Breast epithelium (tissue), 4 donors: ENCODE results near the gene PPP2R5D. TPM values are rescaled to one million over a fixed set of nuclear protein-coding genes. Genes with fewer than 3 reads are reported as not detected.
"Not testable (repeated sequence)": the region's sequence is repeated elsewhere in the genome, so short reads cannot be mapped to it uniquely, and the experiment has no call there.

ENCODE experiments used
- DNase-seq, 2 donors: peaks; one replicate each; pipeline ENCODE4 v3.0.0-alpha.2; 2019; ENCODE audit warnings: low spot score in 2 of 2
- H3K27ac ChIP-seq, 2 donors: fragments of 200-600 bp; sonication (generic) in 1 of 2; one replicate each; pipeline ENCODE4 v1.5.1; 2016 to 2019; ENCODE audit warnings: mild to moderate bottlenecking in 1 of 2
- H3K27me3 ChIP-seq, 2 donors: fragments of 200-600 bp; sonication (generic) in 1 of 2; one replicate each; pipeline versions ENCODE4 v1.5.1 to v1.6.0; 2017 to 2019; ENCODE audit warnings: control low read depth in 1 of 2, mild to moderate bottlenecking in 1 of 2
- H3K36me3 ChIP-seq: fragments of 200-600 bp; one replicate; pipeline ENCODE4 v1.5.1; 2019
- H3K4me1 ChIP-seq, 2 donors: fragments of 200-600 bp; sonication (generic); one replicate each; pipeline ENCODE4 v1.5.1; 2016 to 2019; ENCODE audit warnings: control low read depth in 1 of 2
- H3K4me3 ChIP-seq, 3 donors: fragments of 200-600 bp; sonication (generic); 1 replicate in 2 of 3; 2 replicates in 1 of 3; pipeline ENCODE4 v1.5.1; 2016 to 2019; ENCODE audit warnings: mild to moderate bottlenecking in 3 of 3, moderate library complexity in 2 of 3
- H3K9me3 ChIP-seq, 2 donors: fragments of 200-600 bp; sonication (generic) in 1 of 2; one replicate each; pipeline ENCODE4 v1.5.1; 2016 to 2019; ENCODE audit warnings: control low read depth in 1 of 2
- CTCF ChIP-seq, 3 donors: fragments of 450-650 bp; IDR thresholded peaks; one replicate each; pipeline ENCODE4 v1.5.1; 2016 to 2017; ENCODE audit warnings: antibody characterized with exemption in 3 of 3, mild to moderate bottlenecking in 3 of 3, moderate library complexity in 3 of 3
- POLR2A ChIP-seq: fragments of 450-650 bp; IDR thresholded peaks from one replicate; pipeline ENCODE4 v1.6.1; 2016; ENCODE audit warnings: antibody characterized with exemption, mild to moderate bottlenecking, moderate library complexity
- POLR2AphosphoS5 ChIP-seq, 3 donors: sonication (generic); formaldehyde crosslinking; IDR thresholded peaks; one replicate each; pipeline ENCODE4 v1.6.1; 2017; ENCODE audit warnings: antibody characterized with exemption in 3 of 3
- intact Hi-C: fragments of 100-400 bp; cut with DNase I; formaldehyde crosslinking; loops from one replicate; pipeline ENCODE4 v1.15.1; 2023; ENCODE audit warnings: low total_unique reads
- total RNA-seq, 3 donors: library from RNA; depleted of rRNA; stranded (reverse); fragments of >200 nt; gene quantifications; one replicate each; pipeline ENCODE4 v1.1.0, GENCODE V29; 2016

The PPP2R5D gene
- total RNA-seq, 3 donors from 2014 or later: 25.2 to 35.6 (median 34.7) TPM

- Histone ChIP-seq H3K4me3 (no peak overlapping the region), H3K27me3 (no peaks in the 10 kb centered on the region), H3K9me3 (no peaks in the 10 kb centered on the region), H3K36me3 (peaks cover 11% of the 10 kb centered on the region), H3K4me1 (no peaks in the 10 kb centered on the region), H3K27ac (no peak overlapping the region)
- TF ChIP-seq POLR2A (no peak), CTCF (IDR thresholded peaks at IDR 0.05) (no peak)
- intact Hi-C loops: no loop called here
- DNase-seq: no peak
Measured at GRCh38 chr6:43040542-43041257, 56.3 kb downstream of the PPP2R5D start.

GRCh38 chr6:43041475-43041874 is 57.1 kb downstream of the PPP2R5D start:
- H3K4me1 ChIP-seq, H3K4me3 ChIP-seq, H3K27ac ChIP-seq, H3K27me3 ChIP-seq, intact Hi-C loops, DNase-seq, H3K9me3 ChIP-seq: not testable (repeated sequence)
- H3K36me3 ChIP-seq: peaks cover 11% of the 10 kb centered on the region

GRCh38 chr6:43043310-43043709 is 58.9 kb downstream of the PPP2R5D start:
- Histone ChIP-seq H3K4me1 (no peaks in the 10 kb centered on the region), H3K4me3 (no peak overlapping the region), H3K27me3 (no peaks in the 10 kb centered on the region), H3K27ac (no peak overlapping the region), H3K36me3 (no peaks in the 10 kb centered on the region), H3K9me3 (no peaks in the 10 kb centered on the region)
- intact Hi-C loops: no loop called here
- no peak for DNase-seq
- TF ChIP-seq POLR2A: no peak
- no peak for TF ChIP-seq CTCF (IDR thresholded peaks at IDR 0.05)
- no peak for TF ChIP-seq POLR2AphosphoS5 (IDR thresholded peaks at IDR 0.05)

GRCh38 chr6:43045371-43045930 is 61.1 kb downstream of the PPP2R5D start:
- Histone ChIP-seq H3K4me3 (no peak overlapping the region), H3K4me1 (no peaks in the 10 kb centered on the region), H3K27ac (no peak overlapping the region), H3K36me3 (no peaks in the 10 kb centered on the region), H3K27me3 (no peaks in the 10 kb centered on the region), H3K9me3 (no peaks in the 10 kb centered on the region)
- TF ChIP-seq CTCF (IDR thresholded peaks at IDR 0.05): no peak
- TF ChIP-seq POLR2A: no peak
- no peak for TF ChIP-seq POLR2AphosphoS5 (IDR thresholded peaks at IDR 0.05)
- intact Hi-C loops: no loop called here
- no peak for DNase-seq

GRCh38 chr6:43047998-43048397 is 63.6 kb downstream of the PPP2R5D start:
- no peaks in the 10 kb centered on the region for H3K36me3 ChIP-seq

More at GRCh38 chr6:43047998-43048397, 63.6 kb downstream of the PPP2R5D start:
- no peak for TF ChIP-seq CTCF (IDR thresholded peaks at IDR 0.05)
- no peak for TF ChIP-seq POLR2AphosphoS5 (IDR thresholded peaks at IDR 0.05)
- TF ChIP-seq POLR2A: no peak
- no peak overlapping the region for H3K27ac ChIP-seq
- DNase-seq: no peak
- H3K4me1 ChIP-seq: peaks cover 0 to 7% of the 10 kb centered on the region in 2 donors
- no peak overlapping the region for H3K4me3 ChIP-seq
- no peaks in the 10 kb centered on the region for H3K9me3 ChIP-seq
- H3K27me3 ChIP-seq: no peaks in the 10 kb centered on the region
- intact Hi-C loops: no loop called here
